GM19193 (cell line): Measurements from ENCODE around the gene SLC12A5.

Experiments
- POLR2A ChIP-seq: IDR thresholded peaks from 4 replicates; pipeline ENCODE4 v1.6.1; 2011; ENCODE audit not compliant: insufficient read depth, insufficient read length; ENCODE audit errors: extremely low read depth

The SLC12A5 gene

GRCh38 chr20:46018611-46019010, 10.4 kb upstream of the SLC12A5 start:
- no peak for TF ChIP-seq POLR2A

GRCh38 chr20:46020555-46020954, 8.5 kb upstream of the SLC12A5 start:
- no peak for TF ChIP-seq POLR2A

- TF ChIP-seq POLR2A, result no peak
Observed at GRCh38 chr20:46021361-46022359, 7.4 kb upstream of the SLC12A5 start.

GRCh38 chr20:46022411-46023147, 6.4 kb upstream of the SLC12A5 start:
- no peak for TF ChIP-seq POLR2A

- TF ChIP-seq POLR2A, result no peak
Observed at GRCh38 chr20:46023148-46023484, 5.9 kb upstream of the SLC12A5 start.

GRCh38 chr20:46023999-46024398, 5.0 kb upstream of the SLC12A5 start:
- no peak for TF ChIP-seq POLR2A

- no peak for TF ChIP-seq POLR2A
Observed at GRCh38 chr20:46025376-46025783, 3.6 kb upstream of the SLC12A5 start.

GRCh38 chr20:46027245-46027853, 1.7 kb upstream of the SLC12A5 start:
- no peak for TF ChIP-seq POLR2A

- no peak for TF ChIP-seq POLR2A
Observed at GRCh38 chr20:46028110-46028509, 905 bp upstream of the SLC12A5 start.

- no peak for TF ChIP-seq POLR2A
Observed at GRCh38 chr20:46030284-46031013, 1.4 kb downstream of the SLC12A5 start.

- no peak for TF ChIP-seq POLR2A
Observed at GRCh38 chr20:46031014-46031569, 2.1 kb downstream of the SLC12A5 start.

GRCh38 chr20:46031701-46032254, 2.8 kb downstream of the SLC12A5 start:
- TF ChIP-seq POLR2A, result no peak

- no peak for TF ChIP-seq POLR2A
Observed at GRCh38 chr20:46034039-46034438, 5.0 kb downstream of the SLC12A5 start.

- no peak for TF ChIP-seq POLR2A
Observed at GRCh38 chr20:46035253-46035652, 6.2 kb downstream of the SLC12A5 start.
